Left lung (tissue), 10 donors: ENCODE results near the gene FGD2. TPM values are rescaled to one million over a fixed set of nuclear protein-coding genes. Genes with fewer than 3 reads are reported as not detected.

Experiments
- ATAC-seq: fragments of 200-7000 bp; cut with Tn5 transposase; one replicate; pipeline ENCODE4 v1.9.1; 2020; ENCODE audit warnings: moderate library complexity
- DNase-seq, 4 donors: peaks; one replicate each; pipeline ENCODE4 v3.0.0-alpha.2; 2013 to 2020
- H3K27ac ChIP-seq, 2 donors: fragments of 200-600 bp; sonication (generic) in 1 of 2; one replicate each; pipeline versions ENCODE4 v1.5.0 to v1.8.0; 2020 to 2021
- H3K27me3 ChIP-seq, 2 donors: fragments of 200-600 bp; sonication (generic) in 1 of 2; one replicate each; pipeline versions ENCODE4 v1.5.0 to v1.8.0; 2020 to 2021
- H3K36me3 ChIP-seq, 2 donors: fragments of 200-600 bp; sonication (generic) in 1 of 2; one replicate each; pipeline versions ENCODE4 v1.5.0 to v1.8.0; 2020 to 2021
- H3K4me1 ChIP-seq, 2 donors: fragments of 200-600 bp; one replicate each; pipeline ENCODE4 v1.8.0; 2021
- H3K4me3 ChIP-seq, 2 donors: fragments of 200-600 bp; sonication (generic) in 1 of 2; one replicate each; pipeline versions ENCODE4 v1.5.0 to v1.8.0; 2020 to 2021; ENCODE audit warnings: mild to moderate bottlenecking in 1 of 2
- H3K9me3 ChIP-seq, 2 donors: fragments of 200-600 bp; sonication (generic) in 1 of 2; one replicate each; pipeline versions ENCODE4 v1.5.0 to v1.8.0; 2020 to 2021
- CTCF ChIP-seq, 2 donors: fragments of 200-600 bp; sonication (generic) in 1 of 2; IDR thresholded peaks; one replicate each; pipeline versions ENCODE4 v1.5.0 to v1.8.0; 2021; ENCODE audit warnings: antibody characterized with exemption in 2 of 2
- intact Hi-C, 2 donors: fragments of 100-400 bp; cut with DNase I; formaldehyde crosslinking; loops; one replicate each; pipeline versions ENCODE4 v1.11.2 to v1.14.2; 2022
- polyA plus RNA-seq, 6 donors: library from polyadenylated mRNA; unstranded; fragments of 120-200 nt; gene quantifications; one replicate each; pipeline ENCODE4 v1.2.1, GENCODE V29; 2013; ENCODE audit not compliant: insufficient read length in 6 of 6
- total RNA-seq, 2 donors: library from RNA; stranded (reverse); fragmentation: NEBNext Ultra II Directional; extraction: Animal tissue kit (Norgen Biotek cat#: 25700); gene quantifications; one replicate each; pipeline ENCODE4 v1.2.1, GENCODE V29; 2021
- donor health status: DM: no; HTN: yes; CAD: no.
- donor health status: DM: no; HTN: no; CAD: no.

The FGD2 gene
- total and polyA plus RNA-seq, 8 donors, result 3.9 to 60.3 (median 4.7) TPM

GRCh38 chr6:36963451-36964290 lies 41.8 kb upstream of the FGD2 start:
- TF ChIP-seq CTCF (IDR thresholded peaks at IDR 0.05), result no peak
- intact Hi-C loops, result no loop called here
- DNase-seq, result peak in 2 of 4 donors; percentile 20 to 71
- ATAC-seq, result peak; percentile 44
- Histone ChIP-seq H3K4me1 (peaks cover 0 to 26% of the 10 kb centered on the region in 2 donors), H3K27ac (peak overlapping the region in 1 of 2 donors; percentile 20), H3K27me3 (peaks cover 0 to 17% of the 10 kb centered on the region in 2 donors), H3K9me3 (no peaks in the 10 kb centered on the region), H3K36me3 (peaks cover 0 to 24% of the 10 kb centered on the region in 2 donors), H3K4me3 (no peak overlapping the region)

GRCh38 chr6:36964349-36964748 lies 41.1 kb upstream of the FGD2 start:
- Histone ChIP-seq H3K27me3 (peaks cover 0 to 17% of the 10 kb centered on the region in 2 donors), H3K4me1 (peaks cover 0 to 26% of the 10 kb centered on the region in 2 donors), H3K36me3 (peaks cover 0 to 31% of the 10 kb centered on the region in 2 donors), H3K27ac (no peak overlapping the region), H3K9me3 (no peaks in the 10 kb centered on the region), H3K4me3 (no peak overlapping the region)
- no peak for DNase-seq
- no peak for ATAC-seq
- intact Hi-C loops, result no loop called here
- TF ChIP-seq CTCF (IDR thresholded peaks at IDR 0.05), result no peak

- intact Hi-C loops, result no loop called here
- ATAC-seq, result no peak
- H3K9me3 ChIP-seq, result no peaks in the 10 kb centered on the region
Measured at GRCh38 chr6:36964908-36965307, 40.5 kb upstream of the FGD2 start.

GRCh38 chr6:36967301-36967700 lies 38.2 kb upstream of the FGD2 start:
- Histone ChIP-seq H3K4me1 (peaks cover 0 to 23% of the 10 kb centered on the region in 2 donors), H3K4me3 (no peak overlapping the region), H3K9me3 (no peaks in the 10 kb centered on the region), H3K27ac (no peak overlapping the region), H3K27me3 (no peaks in the 10 kb centered on the region), H3K36me3 (peaks cover 6 to 60% of the 10 kb centered on the region in 2 donors)
- ATAC-seq (no peak), DNase-seq (no peak)
- intact Hi-C loops, result no loop called here
- no peak for TF ChIP-seq CTCF (IDR thresholded peaks at IDR 0.05)

More at GRCh38 chr6:36964908-36965307, 40.5 kb upstream of the FGD2 start:
- H3K27ac ChIP-seq, result no peak overlapping the region
- H3K4me3 ChIP-seq, result no peak overlapping the region
- H3K36me3 ChIP-seq, result peaks cover under 1 to 36% of the 10 kb centered on the region in 2 donors
- no peak for DNase-seq
- no peak for TF ChIP-seq CTCF (IDR thresholded peaks at IDR 0.05)
- H3K4me1 ChIP-seq, result peaks cover 0 to 26% of the 10 kb centered on the region in 2 donors
- H3K27me3 ChIP-seq, result peaks cover 0 to 17% of the 10 kb centered on the region in 2 donors

GRCh38 chr6:36967757-36968156 lies 37.7 kb upstream of the FGD2 start:
- TF ChIP-seq CTCF (IDR thresholded peaks at IDR 0.05), result no peak
- peaks cover 0 to 23% of the 10 kb centered on the region in 2 donors for H3K4me1 ChIP-seq
- ATAC-seq, result no peak
- DNase-seq, result no peak
- peaks cover 6 to 65% of the 10 kb centered on the region in 2 donors for H3K36me3 ChIP-seq
- intact Hi-C loops, result no loop called here
- H3K4me3 ChIP-seq, result no peak overlapping the region
- H3K9me3 ChIP-seq, result no peaks in the 10 kb centered on the region
- H3K27me3 ChIP-seq, result no peaks in the 10 kb centered on the region
- no peak overlapping the region for H3K27ac ChIP-seq
